ENCODE results near the gene RPS2.

The RPS2 gene

DNA sequence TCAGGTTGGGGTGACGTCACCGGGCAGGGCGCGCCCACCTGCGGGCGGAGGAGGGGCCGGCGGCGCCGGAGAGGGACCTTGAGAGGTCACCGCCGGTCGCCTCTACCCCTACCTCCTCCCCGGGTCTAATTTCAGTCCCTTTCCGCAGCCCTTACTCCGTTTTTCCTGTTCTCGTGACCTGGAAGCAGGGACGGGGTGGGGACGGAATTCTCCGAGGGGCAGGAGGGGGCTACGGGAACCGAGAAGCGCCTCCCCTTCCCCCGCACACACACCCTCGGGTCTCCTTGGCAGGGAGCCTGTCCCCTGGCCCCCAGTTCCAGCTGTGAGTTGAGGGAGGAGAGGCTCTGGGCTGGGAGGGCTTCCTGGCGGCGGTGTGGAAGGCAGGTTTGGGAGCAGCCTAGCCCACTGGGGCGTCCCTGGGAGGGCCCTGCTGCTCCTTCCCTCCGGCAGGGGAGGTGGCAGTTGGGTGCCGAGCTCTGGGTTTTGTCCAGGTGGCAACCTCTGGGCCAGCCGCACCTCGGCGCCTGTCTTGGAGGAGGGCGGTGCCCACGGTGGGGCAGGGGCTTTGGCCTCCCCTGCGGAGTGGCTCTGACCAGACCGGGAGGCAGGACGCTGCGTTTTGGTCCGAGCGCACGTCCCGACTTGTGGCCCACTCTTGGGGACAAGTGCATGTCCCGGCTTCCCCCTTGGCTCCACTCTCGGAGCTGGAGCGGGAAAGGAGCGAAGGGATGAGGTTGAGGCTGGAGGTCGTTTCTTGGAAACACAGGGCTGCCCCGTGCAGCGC lies 25.9 kb upstream of the RPS2 start:
- H3K4me3 ChIP-seq (ENCODE audit: low read depth, low read length) = peak overlapping the region; percentile 17
- TF ChIP-seq, protein P1, sequence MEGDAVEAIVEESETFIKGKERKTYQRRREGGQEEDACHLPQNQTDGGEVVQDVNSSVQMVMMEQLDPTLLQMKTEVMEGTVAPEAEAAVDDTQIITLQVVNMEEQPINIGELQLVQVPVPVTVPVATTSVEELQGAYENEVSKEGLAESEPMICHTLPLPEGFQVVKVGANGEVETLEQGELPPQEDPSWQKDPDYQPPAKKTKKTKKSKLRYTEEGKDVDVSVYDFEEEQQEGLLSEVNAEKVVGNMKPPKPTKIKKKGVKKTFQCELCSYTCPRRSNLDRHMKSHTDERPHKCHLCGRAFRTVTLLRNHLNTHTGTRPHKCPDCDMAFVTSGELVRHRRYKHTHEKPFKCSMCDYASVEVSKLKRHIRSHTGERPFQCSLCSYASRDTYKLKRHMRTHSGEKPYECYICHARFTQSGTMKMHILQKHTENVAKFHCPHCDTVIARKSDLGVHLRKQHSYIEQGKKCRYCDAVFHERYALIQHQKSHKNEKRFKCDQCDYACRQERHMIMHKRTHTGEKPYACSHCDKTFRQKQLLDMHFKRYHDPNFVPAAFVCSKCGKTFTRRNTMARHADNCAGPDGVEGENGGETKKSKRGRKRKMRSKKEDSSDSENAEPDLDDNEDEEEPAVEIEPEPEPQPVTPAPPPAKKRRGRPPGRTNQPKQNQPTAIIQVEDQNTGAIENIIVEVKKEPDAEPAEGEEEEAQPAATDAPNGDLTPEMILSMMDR (IDR thresholded peaks at IDR 0.05; ENCODE audit: low read depth, low read length) = no peak

DNA sequence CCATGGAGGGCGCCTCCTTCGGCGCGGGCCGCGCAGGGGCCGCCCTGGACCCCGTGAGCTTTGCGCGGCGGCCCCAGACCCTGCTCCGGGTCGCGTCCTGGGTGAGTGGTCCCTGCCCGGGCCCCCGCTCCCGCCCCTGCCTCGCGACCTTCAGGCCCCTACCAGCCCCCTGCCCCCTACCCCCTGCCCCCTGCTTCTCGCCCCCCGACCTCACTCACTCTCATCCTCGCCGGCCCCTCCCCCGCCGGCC lies 25.4 kb upstream of the RPS2 start:
- TF ChIP-seq, protein P1 (IDR thresholded peaks at IDR 0.05; ENCODE audit: low read depth, low read length) = no peak
- peak overlapping the region; percentile 10; the same call in 1 of the 2 replicates for H3K4me3 ChIP-seq (ENCODE audit: low read depth, low read length)

DNA sequence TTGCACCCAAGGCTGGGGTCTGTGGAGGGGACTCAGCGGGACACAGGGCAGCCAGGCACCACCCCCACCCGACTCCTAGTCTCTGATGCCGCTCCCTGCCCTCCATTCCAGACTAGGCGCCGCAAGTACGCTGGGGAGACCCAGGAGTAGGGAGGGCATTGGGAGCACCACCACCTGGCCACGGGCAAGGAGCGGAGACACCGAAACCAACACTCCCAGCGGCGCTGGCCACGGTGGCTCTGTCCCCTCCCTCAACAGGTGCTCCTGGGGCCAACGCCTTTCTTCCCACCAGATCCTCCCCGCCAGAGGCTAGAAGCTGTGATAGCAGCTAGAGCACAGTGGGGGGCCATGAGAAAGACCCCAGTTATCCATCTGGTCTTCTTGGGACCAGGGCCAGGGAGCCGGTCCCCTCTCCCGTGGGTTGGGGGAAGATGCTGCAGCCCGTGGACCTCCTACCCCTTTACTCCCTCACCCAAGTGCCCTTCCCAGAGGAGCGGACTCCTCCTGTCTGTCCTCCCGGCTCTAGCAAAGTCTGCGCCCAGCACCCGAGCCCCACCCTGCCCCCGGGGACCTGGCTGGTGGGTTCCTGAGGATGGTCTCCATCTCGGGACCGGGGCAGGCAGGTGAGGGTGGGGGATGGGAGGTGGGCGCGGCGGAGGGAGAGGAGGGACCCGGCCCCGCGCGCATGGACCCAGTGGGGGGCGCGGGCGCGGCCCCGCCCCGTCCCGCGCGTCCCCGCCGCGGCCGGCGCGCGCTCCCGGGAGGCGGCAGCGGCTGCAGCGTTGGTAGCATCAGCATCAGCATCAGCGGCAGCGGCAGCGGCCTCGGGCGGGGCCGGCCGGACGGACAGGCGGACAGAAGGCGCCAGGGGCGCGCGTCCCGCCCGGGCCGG lies 24.8 kb upstream of the RPS2 start, which contains the start of gene SYNGR3:
Gene SYNGR3, plus strand, starts transcription at position 762 of the 892 bp plus-strand sequence. CDS start 133 bp downstream, outside the sequence.
- TF ChIP-seq, protein P1 (IDR thresholded peaks at IDR 0.05; ENCODE audit: low read depth, low read length) = no peak
- peak within 1 kb of the TSS; percentile 17 for H3K4me3 ChIP-seq (ENCODE audit: low read depth, low read length)

DNA sequence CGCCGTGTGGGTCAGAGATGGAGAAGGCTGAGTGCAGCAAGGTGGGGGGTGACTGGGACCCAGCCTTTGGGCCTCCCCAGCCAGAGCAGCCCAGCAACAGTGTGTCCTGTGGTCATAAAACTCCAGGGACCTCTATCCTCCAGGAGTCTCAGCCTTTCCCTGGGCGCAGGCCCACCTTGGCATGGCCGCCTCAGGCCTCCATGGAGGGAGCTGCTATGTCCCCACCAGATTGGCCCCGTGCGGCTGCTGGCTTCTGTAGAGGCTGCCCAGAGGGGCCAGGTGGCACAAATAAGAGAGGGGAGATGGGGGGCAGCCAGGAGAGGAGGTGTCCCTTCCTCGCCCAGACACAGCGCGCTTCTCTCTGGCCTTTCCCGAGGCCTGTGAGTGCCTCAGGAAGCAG lies 22.6 kb upstream of the RPS2 start:
- TF ChIP-seq, protein P1 (IDR thresholded peaks at IDR 0.05; ENCODE audit: low read depth, low read length) = no peak
- H3K4me3 ChIP-seq (ENCODE audit: low read depth, low read length) = no peak overlapping the region

DNA sequence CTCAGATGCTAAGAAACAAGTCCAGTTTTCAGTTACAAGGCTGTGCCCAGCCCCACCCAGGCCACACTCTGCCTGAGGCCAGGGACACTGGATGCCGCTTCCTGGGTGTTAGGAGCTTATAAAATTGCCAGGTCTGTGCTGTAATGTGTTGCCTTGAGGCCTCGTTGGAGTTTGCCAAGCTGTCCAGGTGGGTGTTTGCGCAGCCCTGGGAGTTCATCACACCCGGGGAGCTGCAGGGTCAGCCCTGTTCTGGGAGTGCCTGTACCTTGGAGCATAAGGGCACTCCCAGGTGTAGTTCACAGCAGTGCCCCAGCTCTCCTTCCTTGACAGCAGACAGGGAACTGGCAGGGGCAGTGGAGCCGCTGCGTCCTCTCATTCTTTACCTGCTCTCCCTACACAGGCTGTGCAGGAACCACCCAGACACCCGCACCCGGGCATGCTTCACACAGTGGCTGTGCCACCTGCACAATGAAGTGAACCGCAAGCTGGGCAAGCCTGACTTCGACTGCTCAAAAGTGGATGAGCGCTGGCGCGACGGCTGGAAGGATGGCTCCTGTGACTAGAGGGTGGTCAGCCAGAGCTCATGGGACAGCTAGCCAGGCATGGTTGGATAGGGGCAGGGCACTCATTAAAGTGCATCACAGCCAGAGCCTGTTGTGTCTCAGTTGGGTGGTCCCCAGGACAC lies 21.0 kb upstream of the RPS2 start:
- TF ChIP-seq, protein P1 (IDR thresholded peaks at IDR 0.05; ENCODE audit: low read depth, low read length) = no peak
- no peak overlapping the region for H3K4me3 ChIP-seq (ENCODE audit: low read depth, low read length)

DNA sequence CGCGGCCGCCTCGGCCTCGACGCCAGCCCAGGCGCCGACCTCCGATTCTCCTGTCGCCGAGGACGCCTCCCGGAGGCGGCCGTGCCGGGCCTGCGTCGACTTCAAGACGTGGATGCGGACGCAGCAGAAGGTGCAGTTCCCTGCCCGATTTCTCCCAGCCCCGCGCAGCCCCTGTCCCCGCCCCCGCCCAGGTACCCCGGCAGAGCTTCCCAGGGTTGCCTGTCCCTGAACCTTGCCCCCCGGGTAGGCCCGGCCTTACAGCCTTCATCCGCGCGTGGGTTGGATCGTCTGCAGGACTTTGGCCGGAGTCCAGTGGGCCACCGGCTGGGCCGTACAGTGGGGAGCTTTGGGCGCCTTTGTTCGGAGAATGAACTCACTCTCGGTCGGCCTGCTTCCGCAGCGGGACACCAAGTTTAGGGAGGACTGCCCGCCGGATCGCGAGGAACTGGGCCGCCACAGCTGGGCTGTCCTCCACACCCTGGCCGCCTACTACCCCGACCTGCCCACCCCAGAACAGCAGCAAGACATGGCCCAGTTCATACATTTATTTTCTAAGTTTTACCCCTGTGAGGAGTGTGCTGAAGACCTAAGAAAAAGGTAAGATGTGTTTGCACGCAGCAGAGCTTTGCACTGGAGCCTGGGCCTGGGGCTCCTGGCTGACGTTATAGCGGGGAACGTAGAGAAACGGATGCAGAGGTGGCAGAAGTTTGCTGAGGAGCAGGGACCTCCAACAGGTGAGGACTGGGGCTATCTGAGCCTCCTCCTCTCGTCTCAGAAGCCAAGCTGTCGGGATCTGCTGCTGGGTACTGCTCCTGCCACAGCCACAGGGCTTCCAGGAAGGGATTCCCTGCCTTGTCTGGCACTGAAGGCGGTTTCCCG lies 20.0 kb upstream of the RPS2 start:
- peak overlapping the region; percentile 74 for H3K4me3 ChIP-seq (ENCODE audit: low read depth, low read length)
- TF ChIP-seq, protein P1 (IDR thresholded peaks at IDR 0.05; ENCODE audit: low read depth, low read length) = no peak
